Effector memory CD4-positive, alpha-beta T cell (primary cell): Measurements from ENCODE around the gene DDN.

Source experiments
- DNase-seq, 3 donors: peaks; one replicate each; pipeline ENCODE4 v3.0.0-alpha.2; 2020
- H3K27ac ChIP-seq: 2 replicates; pipeline ENCODE4 v1.7.0; 2013; ENCODE audit warnings: mild to moderate bottlenecking, low read length, moderate library complexity; ENCODE audit not compliant: insufficient read depth, poor library complexity, severe bottlenecking
- H3K27me3 ChIP-seq: replicated peaks from 2 replicates; pipeline ENCODE4 v1.7.0; 2013; ENCODE audit warnings: mild to moderate bottlenecking, low read length; ENCODE audit not compliant: insufficient read depth, control insufficient read depth, poor library complexity, severe bottlenecking
- H3K36me3 ChIP-seq: 2 replicates; pipeline ENCODE4 v1.7.0; 2013; ENCODE audit warnings: mild to moderate bottlenecking, low read length, moderate library complexity; ENCODE audit not compliant: control insufficient read depth, insufficient read depth
- H3K4me1 ChIP-seq: 2 replicates; pipeline ENCODE4 v1.7.0; 2013; ENCODE audit warnings: low read length, mild to moderate bottlenecking; ENCODE audit not compliant: control insufficient read depth, insufficient read depth, poor library complexity, severe bottlenecking
- H3K4me3 ChIP-seq: 2 replicates; pipeline ENCODE4 v1.7.0; 2013; ENCODE audit warnings: low read length, low read depth, mild to moderate bottlenecking; ENCODE audit not compliant: insufficient read depth, poor library complexity, severe bottlenecking
- H3K9me3 ChIP-seq: 2 replicates; pipeline ENCODE4 v1.7.0; 2013; ENCODE audit warnings: mild to moderate bottlenecking, low read length, moderate library complexity; ENCODE audit not compliant: control insufficient read depth

Gene DDN

GRCh38 chr12:48966177-48966895 lies 32.8 kb downstream of the DDN start:
- Histone ChIP-seq H3K36me3 (no peaks in the 10 kb centered on the region), H3K4me3 (no peak overlapping the region), H3K27ac (no peak overlapping the region), H3K9me3 (no peaks in the 10 kb centered on the region), H3K27me3 (peaks cover 7% of the 10 kb centered on the region), H3K4me1 (peaks cover 24% of the 10 kb centered on the region)
- no peak for DNase-seq

- no peak overlapping the region for H3K4me3 ChIP-seq
- no peaks in the 10 kb centered on the region for H3K9me3 ChIP-seq
- no peak for DNase-seq
- no peaks in the 10 kb centered on the region for H3K27me3 ChIP-seq
- peaks cover 14% of the 10 kb centered on the region for H3K4me1 ChIP-seq
- no peaks in the 10 kb centered on the region for H3K36me3 ChIP-seq
- H3K27ac ChIP-seq: no peak overlapping the region
Observed at GRCh38 chr12:48965298-48965838, 33.8 kb downstream of the DDN start.

GRCh38 chr12:48961801-48962200 lies 37.4 kb downstream of the DDN start:
- Histone ChIP-seq H3K4me3 (no peak overlapping the region), H3K9me3 (no peaks in the 10 kb centered on the region), H3K27me3 (no peaks in the 10 kb centered on the region), H3K36me3 (no peaks in the 10 kb centered on the region), H3K27ac (no peak overlapping the region), H3K4me1 (peaks cover 9% of the 10 kb centered on the region)
- DNase-seq: no peak

- Histone ChIP-seq H3K27ac (no peak overlapping the region), H3K4me3 (no peak overlapping the region), H3K27me3 (no peaks in the 10 kb centered on the region), H3K9me3 (no peaks in the 10 kb centered on the region), H3K36me3 (no peaks in the 10 kb centered on the region), H3K4me1 (peaks cover 14% of the 10 kb centered on the region)
- no peak for DNase-seq
Observed at GRCh38 chr12:48961331-48961730, 37.8 kb downstream of the DDN start.

- no peak for DNase-seq
- Histone ChIP-seq H3K4me1 (peaks cover 19% of the 10 kb centered on the region), H3K4me3 (no peak overlapping the region), H3K36me3 (no peaks in the 10 kb centered on the region), H3K27me3 (no peaks in the 10 kb centered on the region), H3K9me3 (no peaks in the 10 kb centered on the region), H3K27ac (no peak overlapping the region)
Observed at GRCh38 chr12:48960834-48961233, 38.3 kb downstream of the DDN start.

GRCh38 chr12:48958049-48958388 lies 41.2 kb downstream of the DDN start:
- peak overlapping the region; percentile 91 for H3K4me3 ChIP-seq
- peaks cover 22% of the 10 kb centered on the region for H3K4me1 ChIP-seq
- no peak for DNase-seq
- H3K36me3 ChIP-seq: peaks cover 1% of the 10 kb centered on the region
- H3K9me3 ChIP-seq: no peaks in the 10 kb centered on the region
- no peak overlapping the region for H3K27ac ChIP-seq
- no peaks in the 10 kb centered on the region for H3K27me3 ChIP-seq

GRCh38 chr12:48957141-48958048 lies 41.8 kb downstream of the DDN start, which contains the start of gene ARF3:
ARF3 (minus strand) TSS chr12:48957487; CDS start chr12:48941095, 16,392 bp downstream.
- no peaks in the 10 kb centered on the region for H3K27me3 ChIP-seq
- peak within 1 kb of the TSS; percentile 91 for H3K4me3 ChIP-seq

GRCh38 chr12:48956279-48957140 lies 42.7 kb downstream of the DDN start:
- Histone ChIP-seq H3K9me3 (no peaks in the 10 kb centered on the region), H3K4me3 (peak overlapping the region; percentile 91), H3K27me3 (no peaks in the 10 kb centered on the region), H3K27ac (peak overlapping the region; percentile 73), H3K36me3 (peaks cover 7% of the 10 kb centered on the region), H3K4me1 (peaks cover 22% of the 10 kb centered on the region)
- DNase-seq: peak in 2 of 3 donors; percentile 33 to 40

More at GRCh38 chr12:48957141-48958048, 41.8 kb downstream of the DDN start, which contains the start of gene ARF3:
- Histone ChIP-seq H3K27ac (peak within 1 kb of the TSS; percentile 73), H3K4me1 (peaks cover 22% of the 10 kb centered on the region), H3K9me3 (no peaks in the 10 kb centered on the region), H3K36me3 (peaks cover 4% of the 10 kb centered on the region)
- peak; percentile 85 to 91 (median 89) for DNase-seq

- DNase-seq: no peak
- H3K4me3 ChIP-seq: no peak overlapping the region
- H3K27ac ChIP-seq: no peak overlapping the region
- H3K36me3 ChIP-seq: peaks cover 7% of the 10 kb centered on the region
- peaks cover 22% of the 10 kb centered on the region for H3K4me1 ChIP-seq
- no peaks in the 10 kb centered on the region for H3K9me3 ChIP-seq
- no peaks in the 10 kb centered on the region for H3K27me3 ChIP-seq
Observed at GRCh38 chr12:48954841-48955501, 44.2 kb downstream of the DDN start.
